Sigmoid colon (tissue), 7 donors: Measurements from ENCODE around the gene EPX. TPM values are rescaled to one million over a fixed set of nuclear protein-coding genes. Genes with fewer than 3 reads are reported as not detected.

Experiments used
- DNase-seq: peaks from one replicate; pipeline ENCODE4 v3.0.0-alpha.2; 2019
- H3K27ac ChIP-seq, 4 donors: fragments of 200-600 bp; sonication (generic); one replicate each; pipeline ENCODE4 v1.5.1; 2016 to 2019; ENCODE audit warnings: mild to moderate bottlenecking in 1 of 4
- H3K27me3 ChIP-seq, 3 donors: fragments of 200-600 bp; sonication (generic); one replicate each; pipeline ENCODE4 v1.5.1; 2019; ENCODE audit warnings: mild to moderate bottlenecking in 1 of 3
- H3K36me3 ChIP-seq, 4 donors: fragments of 200-600 bp; sonication (generic); one replicate each; pipeline ENCODE4 v1.5.1; 2016 to 2019
- H3K4me1 ChIP-seq, 4 donors: fragments of 200-600 bp; sonication (generic); one replicate each; pipeline ENCODE4 v1.5.1; 2017 to 2019
- H3K4me3 ChIP-seq, 4 donors: fragments of 200-600 bp; sonication (generic); one replicate each; pipeline ENCODE4 v1.5.1; 2017 to 2019; ENCODE audit warnings: mild to moderate bottlenecking in 2 of 4, moderate library complexity in 1 of 4
- H3K9me3 ChIP-seq, 4 donors: fragments of 200-600 bp in 3 of 4; sonication (generic) in 3 of 4; one replicate each; pipeline versions ENCODE4 v1.5.1 to v1.6.1; 2013 to 2019
- EP300 ChIP-seq, 4 donors: sonication (generic); formaldehyde crosslinking; IDR thresholded peaks; one replicate each; pipeline ENCODE4 v1.6.1; 2017; ENCODE audit warnings: antibody characterized with exemption in 4 of 4
- POLR2A ChIP-seq, 2 donors: fragments of 450-650 bp; IDR thresholded peaks; one replicate each; pipeline ENCODE4 v1.6.1; 2016; ENCODE audit warnings: antibody characterized with exemption in 2 of 2, mild to moderate bottlenecking in 2 of 2, moderate library complexity in 2 of 2
- POLR2AphosphoS5 ChIP-seq, 4 donors: sonication (generic); formaldehyde crosslinking; IDR thresholded peaks; one replicate each; pipeline ENCODE4 v1.6.1; 2017; ENCODE audit warnings: antibody characterized with exemption in 4 of 4
- WGBS, 2 donors: extraction: QIAGEN DNeasy Blood & Tissue Kit; methylation state at CpG; one replicate each; pipeline ENCODE4 v1.1.7; 2013; 5-methylcytosine and 5-hydroxymethylcytosine counted together
- intact Hi-C: fragments of 100-400 bp; cut with DNase I; formaldehyde crosslinking; loops from one replicate; pipeline ENCODE4 v1.15.1; 2023
- polyA plus RNA-seq, 3 donors: library from polyadenylated mRNA; stranded (reverse); fragments of 200-250 nt; gene quantifications; one replicate each; pipeline ENCODE4 v1.2.3, GENCODE V29; 2013
- total RNA-seq, 4 donors: library from RNA; depleted of rRNA; stranded (reverse); fragments of >200 nt; gene quantifications; one replicate each; pipeline ENCODE4 v1.1.0, GENCODE V29; 2016
- TF ChIP-seq, protein P1 (sequence below), 4 experiments: fragments of 450-650 bp in 3 of 4; fragments of 200-600 bp in 1 of 4; IDR thresholded peaks; one replicate each; pipeline ENCODE4 v1.5.1; 2016 to 2019; ENCODE audit warnings: antibody characterized with exemption in 4 of 4, mild to moderate bottlenecking in 3 of 4, moderate library complexity in 2 of 4
- donor health status: healthy with polysubstance abuse.
- donor health status: Bipolar disorder and iron deficiency.
- donor health status: healthy.

EPX gene
- total and polyA plus RNA-seq, 7 donors, result 0.03 TPM; not detected in 6

DNA sequence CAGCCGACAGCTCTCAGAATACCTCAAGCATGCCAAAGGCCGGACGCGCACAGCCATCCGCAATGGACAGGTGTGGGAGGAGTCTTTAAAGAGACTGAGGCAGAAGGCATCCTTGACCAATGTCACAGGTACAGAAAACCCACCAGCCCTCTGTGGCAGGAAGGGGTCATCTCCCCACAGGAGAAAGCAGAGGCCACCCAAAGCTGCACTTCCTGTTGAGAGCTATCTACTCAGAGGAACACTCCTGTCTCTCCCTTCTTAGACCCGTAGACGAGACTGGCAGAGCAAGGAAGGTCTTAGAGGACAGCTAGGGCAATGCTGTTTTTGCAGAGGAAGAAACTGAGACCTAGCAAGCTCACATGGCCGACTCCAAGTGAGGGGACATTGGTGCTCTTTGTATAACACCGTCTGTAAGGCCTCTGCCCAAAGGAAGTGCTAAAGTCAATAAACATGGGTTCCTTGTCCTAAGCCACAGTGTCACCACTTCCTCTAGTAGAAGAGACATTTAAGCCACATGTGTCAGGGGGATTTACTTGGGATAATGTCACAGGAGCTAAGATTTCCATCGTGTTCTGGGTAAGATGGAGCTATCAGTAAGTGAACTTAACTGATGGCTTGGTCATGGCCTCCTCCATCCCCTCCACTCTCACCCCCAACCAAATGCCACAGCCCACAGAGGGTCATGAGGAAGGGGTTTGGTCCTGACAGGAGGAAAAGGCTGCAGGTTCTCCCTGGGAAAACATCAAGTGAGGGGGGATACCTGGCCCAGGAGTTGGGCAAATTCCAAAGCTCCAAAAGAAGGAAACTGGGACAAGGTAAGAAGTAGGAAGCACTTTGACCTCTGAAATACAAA, 55.2 kb downstream of the EPX start:
- no peaks in the 10 kb centered on the region for H3K9me3 ChIP-seq
- 78 to 82% methylated on average over 10 of the region's 10 CpGs for WGBS, 2 donors
- no peak overlapping the region for H3K4me3 ChIP-seq
- no peak for DNase-seq
- H3K27me3 ChIP-seq, result peaks cover 0 to 31% (median 14%) of the 10 kb centered on the region in 3 donors
- intact Hi-C loops, result loop anchor here (2.0 kb wide), 1 partner anchor 169 kb away; the partner anchor contains the start of gene RNF43
- no peaks in the 10 kb centered on the region for H3K36me3 ChIP-seq
- TF ChIP-seq POLR2A (IDR thresholded peaks at IDR 0.05) (no peak), POLR2AphosphoS5 (IDR thresholded peaks at IDR 0.05) (no peak), EP300 (IDR thresholded peaks at IDR 0.05) (no peak)
- TF ChIP-seq, protein P1, sequence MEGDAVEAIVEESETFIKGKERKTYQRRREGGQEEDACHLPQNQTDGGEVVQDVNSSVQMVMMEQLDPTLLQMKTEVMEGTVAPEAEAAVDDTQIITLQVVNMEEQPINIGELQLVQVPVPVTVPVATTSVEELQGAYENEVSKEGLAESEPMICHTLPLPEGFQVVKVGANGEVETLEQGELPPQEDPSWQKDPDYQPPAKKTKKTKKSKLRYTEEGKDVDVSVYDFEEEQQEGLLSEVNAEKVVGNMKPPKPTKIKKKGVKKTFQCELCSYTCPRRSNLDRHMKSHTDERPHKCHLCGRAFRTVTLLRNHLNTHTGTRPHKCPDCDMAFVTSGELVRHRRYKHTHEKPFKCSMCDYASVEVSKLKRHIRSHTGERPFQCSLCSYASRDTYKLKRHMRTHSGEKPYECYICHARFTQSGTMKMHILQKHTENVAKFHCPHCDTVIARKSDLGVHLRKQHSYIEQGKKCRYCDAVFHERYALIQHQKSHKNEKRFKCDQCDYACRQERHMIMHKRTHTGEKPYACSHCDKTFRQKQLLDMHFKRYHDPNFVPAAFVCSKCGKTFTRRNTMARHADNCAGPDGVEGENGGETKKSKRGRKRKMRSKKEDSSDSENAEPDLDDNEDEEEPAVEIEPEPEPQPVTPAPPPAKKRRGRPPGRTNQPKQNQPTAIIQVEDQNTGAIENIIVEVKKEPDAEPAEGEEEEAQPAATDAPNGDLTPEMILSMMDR (IDR thresholded peaks at IDR 0.05), result no peak
- H3K4me1 ChIP-seq, result peaks cover 0 to 13% (median 12%) of the 10 kb centered on the region in 4 donors
- no peak overlapping the region for H3K27ac ChIP-seq

DNA sequence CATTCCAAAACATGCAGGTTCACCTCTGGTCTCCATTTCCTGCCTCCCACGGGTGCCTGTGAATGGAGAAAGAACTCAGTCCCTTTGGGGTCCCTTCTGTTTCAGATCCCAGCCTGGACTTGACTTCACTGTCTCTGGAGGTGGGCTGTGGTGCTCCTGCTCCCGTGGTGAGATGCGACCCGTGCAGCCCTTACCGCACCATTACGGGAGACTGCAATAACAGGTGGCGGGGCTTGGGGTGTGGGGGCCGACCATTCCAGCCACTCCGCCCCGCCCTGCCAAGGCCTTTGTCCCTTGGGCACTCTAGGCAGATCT, 56.4 kb downstream of the EPX start:
- peak overlapping the region in 2 of 4 donors; percentile 51 to 52 for H3K4me3 ChIP-seq
- no peak for TF ChIP-seq EP300 (IDR thresholded peaks at IDR 0.05)
- intact Hi-C loops, result loop anchor here (2.0 kb wide), 1 partner anchor 168 kb away; the partner anchor contains the start of gene RNF43
- peaks cover 0 to 13% (median 12%) of the 10 kb centered on the region in 4 donors for H3K4me1 ChIP-seq
- no peaks in the 10 kb centered on the region for H3K9me3 ChIP-seq
- no peak for DNase-seq
- no peaks in the 10 kb centered on the region for H3K36me3 ChIP-seq
- peaks cover 0 to 30% (median 14%) of the 10 kb centered on the region in 3 donors for H3K27me3 ChIP-seq
- no peak overlapping the region for H3K27ac ChIP-seq
- WGBS, 2 donors, result 25 to 35% methylated on average over 10 of the region's 10 CpGs

DNA sequence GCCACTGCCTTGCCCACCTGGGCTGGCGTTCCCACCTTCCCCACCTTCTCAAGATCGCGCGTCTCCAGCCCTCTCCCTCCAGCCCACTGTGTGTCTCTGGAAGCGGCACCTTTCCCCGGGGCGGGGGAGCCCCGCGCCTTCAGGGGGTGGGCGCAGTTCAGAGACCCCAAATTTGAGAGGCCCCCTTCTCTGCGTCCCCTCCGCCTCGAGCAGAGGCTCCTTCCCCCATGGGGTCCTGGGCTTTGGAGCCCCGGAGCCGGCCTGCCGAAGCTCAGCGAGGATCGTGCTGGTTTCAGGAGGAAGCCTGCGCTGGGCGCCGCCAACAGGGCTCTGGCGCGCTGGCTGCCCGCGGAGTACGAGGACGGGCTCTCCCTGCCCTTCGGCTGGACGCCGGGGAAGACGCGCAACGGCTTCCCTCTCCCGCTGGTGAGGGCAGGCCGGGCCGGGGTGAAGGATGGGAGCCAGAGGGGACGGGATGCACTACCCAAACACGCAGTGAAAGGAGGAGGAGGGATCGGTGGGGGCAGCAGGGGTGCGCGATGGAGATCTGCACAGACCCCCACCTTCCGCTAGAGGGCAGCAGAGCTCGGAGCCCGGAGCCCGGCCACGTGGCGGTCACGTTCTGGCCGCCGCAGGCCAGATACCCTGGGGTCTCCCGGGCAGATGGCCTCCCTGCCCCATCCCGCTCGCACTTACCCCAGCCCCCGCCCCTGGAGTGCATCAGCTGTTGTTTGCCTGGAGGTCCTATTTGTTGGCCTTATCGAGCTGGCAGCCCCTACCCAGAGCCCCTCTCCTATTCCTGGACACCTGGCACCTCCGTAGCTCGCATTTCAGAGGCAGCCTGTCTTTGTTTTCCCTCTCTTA, 57.0 kb downstream of the EPX start:
- H3K27ac ChIP-seq, result no peak overlapping the region
- H3K36me3 ChIP-seq, result no peaks in the 10 kb centered on the region
- H3K4me3 ChIP-seq, result peak overlapping the region; percentile 26 to 52 (median 44)
- DNase-seq, result peak; percentile 80
- intact Hi-C loops, result loop anchor here (2.0 kb wide), 1 partner anchor 167 kb away; the partner anchor contains the start of gene RNF43
- 7% methylated on average over 57 of the region's 57 CpGs for WGBS, 2 donors
- no peaks in the 10 kb centered on the region for H3K9me3 ChIP-seq
- TF ChIP-seq, protein P1 (IDR thresholded peaks at IDR 0.05), result peak; percentile 56 to 94 (median 76)
- TF ChIP-seq EP300 (IDR thresholded peaks at IDR 0.05), result no peak
- TF ChIP-seq POLR2AphosphoS5 (IDR thresholded peaks at IDR 0.05), result no peak
- peaks cover 0 to 13% (median 12%) of the 10 kb centered on the region in 4 donors for H3K4me1 ChIP-seq
- H3K27me3 ChIP-seq, result peaks cover 0 to 31% (median 14%) of the 10 kb centered on the region in 3 donors

DNA sequence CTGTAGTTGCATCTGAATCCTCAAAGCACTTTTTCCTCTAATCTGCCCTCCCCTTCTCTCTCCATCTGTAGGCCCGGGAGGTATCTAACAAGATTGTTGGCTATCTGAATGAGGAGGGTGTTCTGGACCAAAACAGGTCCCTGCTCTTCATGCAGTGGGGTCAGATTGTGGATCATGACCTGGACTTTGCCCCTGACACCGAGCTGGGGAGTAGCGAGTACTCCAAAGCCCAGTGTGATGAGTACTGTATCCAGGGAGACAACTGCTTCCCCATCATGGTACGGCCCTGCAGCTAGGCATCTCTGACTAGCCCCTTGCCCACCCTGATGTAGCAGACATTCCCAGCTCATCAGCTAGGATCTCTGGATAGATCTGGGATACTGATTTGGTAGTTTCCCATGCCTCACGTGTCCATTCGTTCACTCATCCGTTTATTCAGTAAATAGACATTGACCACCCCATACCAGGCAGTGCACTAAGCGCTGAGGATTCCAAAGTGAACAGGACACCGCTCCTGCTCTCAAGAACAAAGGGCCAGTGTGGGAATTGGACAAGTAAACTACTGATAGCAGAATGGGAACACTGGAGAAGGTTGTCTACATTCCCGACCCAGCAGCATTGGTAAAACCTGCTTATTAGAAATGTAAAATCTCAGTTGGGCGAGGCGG, 58.0 kb downstream of the EPX start:
- H3K27ac ChIP-seq, result no peak overlapping the region
- H3K27me3 ChIP-seq, result peaks cover 0 to 34% (median 14%) of the 10 kb centered on the region in 3 donors
- no peaks in the 10 kb centered on the region for H3K9me3 ChIP-seq
- no peak for TF ChIP-seq EP300 (IDR thresholded peaks at IDR 0.05)
- TF ChIP-seq POLR2AphosphoS5 (IDR thresholded peaks at IDR 0.05), result no peak
- no peak for TF ChIP-seq POLR2A (IDR thresholded peaks at IDR 0.05)
- TF ChIP-seq, protein P1 (IDR thresholded peaks at IDR 0.05), result no peak
- peaks cover 0 to 13% (median 12%) of the 10 kb centered on the region in 4 donors for H3K4me1 ChIP-seq
- H3K36me3 ChIP-seq, result no peaks in the 10 kb centered on the region
- no peak for DNase-seq
- H3K4me3 ChIP-seq, result no peak overlapping the region
- intact Hi-C loops, result no loop called here
- 84 to 92% methylated on average over 12 of the region's 12 CpGs for WGBS, 2 donors
